Measurements from ENCODE around the gene CDCP1.

Gene CDCP1

GRCh38 chr3:45093176-45093575, 53.0 kb downstream of the CDCP1 start:
- Histone ChIP-seq H3K27ac (ENCODE audit: poor library complexity, severe bottlenecking) (peak overlapping the region; percentile 91), H3K4me3 (ENCODE audit: severe bottlenecking) (no peak overlapping the region), H3K9me3 (ENCODE audit: severe bottlenecking) (no peaks in the 10 kb centered on the region), H3K36me3 (ENCODE audit: low read depth) (peaks cover 91% of the 10 kb centered on the region), H3K4me1 (ENCODE audit: insufficient read depth, poor library complexity, severe bottlenecking) (peaks cover 44% of the 10 kb centered on the region), H3K27me3 (ENCODE audit: insufficient read depth, poor library complexity, severe bottlenecking) (no peaks in the 10 kb centered on the region)
- DNase-seq (ENCODE audit: low spot score) (no peak), ATAC-seq (ENCODE audit: low read depth) (no peak)
- TF ChIP-seq CTCF (IDR thresholded peaks at IDR 0.05; ENCODE audit: poor library complexity, severe bottlenecking), result no peak

GRCh38 chr3:45092132-45093031, 53.8 kb downstream of the CDCP1 start:
- Histone ChIP-seq H3K9me3 (ENCODE audit: severe bottlenecking) (no peaks in the 10 kb centered on the region), H3K4me1 (ENCODE audit: insufficient read depth, poor library complexity, severe bottlenecking) (peaks cover 46% of the 10 kb centered on the region), H3K4me3 (ENCODE audit: severe bottlenecking) (no peak overlapping the region), H3K36me3 (ENCODE audit: low read depth) (peaks cover 91% of the 10 kb centered on the region), H3K27ac (ENCODE audit: poor library complexity, severe bottlenecking) (peak overlapping the region; percentile 91), H3K27me3 (ENCODE audit: insufficient read depth, poor library complexity, severe bottlenecking) (no peaks in the 10 kb centered on the region)
- ATAC-seq (ENCODE audit: low read depth), result peak; percentile 96
- DNase-seq (ENCODE audit: low spot score), result no peak
- peak; percentile 50 for TF ChIP-seq CTCF (IDR thresholded peaks at IDR 0.05; ENCODE audit: poor library complexity, severe bottlenecking)

DNA sequence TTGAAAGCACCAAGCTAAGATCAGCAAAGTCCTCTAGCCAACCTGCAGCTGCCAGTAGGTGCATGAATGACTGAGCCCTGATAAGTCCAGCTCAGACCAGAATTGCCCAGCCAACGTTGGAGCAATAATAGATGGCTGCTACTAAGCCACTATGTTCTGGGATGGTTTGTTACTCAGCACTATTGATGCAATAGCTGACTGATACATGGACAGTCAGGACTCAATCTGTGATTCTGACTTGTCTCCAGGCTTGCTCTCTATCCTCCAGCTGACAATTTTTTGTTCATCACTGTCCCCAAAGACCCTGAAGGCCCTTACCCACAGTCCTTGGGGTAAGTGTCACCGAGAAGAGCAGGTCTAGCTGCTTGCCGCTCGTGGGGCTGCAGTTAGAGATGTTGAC, 55.3 kb downstream of the CDCP1 start:
- no peaks in the 10 kb centered on the region for H3K27me3 ChIP-seq (ENCODE audit: insufficient read depth, poor library complexity, severe bottlenecking)
- ATAC-seq (ENCODE audit: low read depth), result no peak
- TF ChIP-seq CTCF (IDR thresholded peaks at IDR 0.05; ENCODE audit: poor library complexity, severe bottlenecking), result no peak
- H3K36me3 ChIP-seq (ENCODE audit: low read depth), result peaks cover 93% of the 10 kb centered on the region
- no peaks in the 10 kb centered on the region for H3K9me3 ChIP-seq (ENCODE audit: severe bottlenecking)
- H3K4me3 ChIP-seq (ENCODE audit: severe bottlenecking), result no peak overlapping the region
- peaks cover 46% of the 10 kb centered on the region for H3K4me1 ChIP-seq (ENCODE audit: insufficient read depth, poor library complexity, severe bottlenecking)
- DNase-seq (ENCODE audit: low spot score), result no peak
- H3K27ac ChIP-seq (ENCODE audit: poor library complexity, severe bottlenecking), result peak overlapping the region; percentile 91

DNA sequence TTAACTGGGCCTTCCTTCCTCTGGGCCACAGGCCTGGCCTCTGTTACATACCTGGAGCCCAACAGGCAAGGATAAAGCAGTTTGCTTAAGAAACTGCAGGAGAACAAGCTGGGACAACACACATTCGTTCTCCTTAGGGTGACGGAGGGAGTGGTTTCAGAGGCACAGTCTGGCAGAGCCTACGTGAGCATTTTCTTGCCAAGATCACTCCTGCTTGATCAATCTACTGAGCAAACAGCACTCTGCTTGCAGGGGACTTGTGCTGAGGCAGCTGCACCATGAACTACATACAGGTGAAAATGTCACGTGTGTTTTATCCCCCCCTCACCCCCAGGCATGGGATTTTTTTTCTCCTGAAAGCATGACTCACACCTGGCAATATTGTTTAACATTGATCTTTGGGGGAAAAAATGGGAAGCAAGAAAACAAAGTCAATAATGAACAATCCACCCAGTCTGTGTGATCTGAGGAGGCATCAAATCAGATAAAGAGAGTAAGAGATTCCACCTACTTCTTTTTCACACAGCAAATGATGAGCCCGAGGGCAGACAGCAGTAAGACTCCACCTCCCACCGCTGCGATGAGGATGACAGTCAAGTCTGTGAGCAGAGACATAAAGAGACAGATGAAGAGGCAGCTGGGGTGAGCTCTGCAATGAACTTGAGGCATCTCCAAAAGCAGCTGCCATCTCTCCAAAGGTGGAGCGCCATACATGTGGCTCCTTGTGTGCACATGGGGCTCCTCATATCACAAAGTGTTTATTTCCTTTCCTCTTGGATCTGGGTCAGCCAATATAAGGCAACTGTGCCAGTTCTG, 57.4 kb downstream of the CDCP1 start:
- H3K27ac ChIP-seq (ENCODE audit: poor library complexity, severe bottlenecking), result peak overlapping the region; percentile 91
- no peak for DNase-seq (ENCODE audit: low spot score)
- peaks cover 95% of the 10 kb centered on the region for H3K36me3 ChIP-seq (ENCODE audit: low read depth)
- peak; percentile 3; the same call in 1 of the 3 replicates for ATAC-seq (ENCODE audit: low read depth)
- peaks cover 40% of the 10 kb centered on the region for H3K4me1 ChIP-seq (ENCODE audit: insufficient read depth, poor library complexity, severe bottlenecking)
- H3K27me3 ChIP-seq (ENCODE audit: insufficient read depth, poor library complexity, severe bottlenecking), result no peaks in the 10 kb centered on the region
- no peaks in the 10 kb centered on the region for H3K9me3 ChIP-seq (ENCODE audit: severe bottlenecking)
- H3K4me3 ChIP-seq (ENCODE audit: severe bottlenecking), result no peak overlapping the region
- no peak for TF ChIP-seq CTCF (IDR thresholded peaks at IDR 0.05; ENCODE audit: poor library complexity, severe bottlenecking)

Measured in RWPE2 (cell line).